ENCODE data around the gene CLEC10A.

GRCh38 chr17:7046127-7046724 is 33.8 kb downstream of the CLEC10A start:
- TF ChIP-seq, protein P1, sequence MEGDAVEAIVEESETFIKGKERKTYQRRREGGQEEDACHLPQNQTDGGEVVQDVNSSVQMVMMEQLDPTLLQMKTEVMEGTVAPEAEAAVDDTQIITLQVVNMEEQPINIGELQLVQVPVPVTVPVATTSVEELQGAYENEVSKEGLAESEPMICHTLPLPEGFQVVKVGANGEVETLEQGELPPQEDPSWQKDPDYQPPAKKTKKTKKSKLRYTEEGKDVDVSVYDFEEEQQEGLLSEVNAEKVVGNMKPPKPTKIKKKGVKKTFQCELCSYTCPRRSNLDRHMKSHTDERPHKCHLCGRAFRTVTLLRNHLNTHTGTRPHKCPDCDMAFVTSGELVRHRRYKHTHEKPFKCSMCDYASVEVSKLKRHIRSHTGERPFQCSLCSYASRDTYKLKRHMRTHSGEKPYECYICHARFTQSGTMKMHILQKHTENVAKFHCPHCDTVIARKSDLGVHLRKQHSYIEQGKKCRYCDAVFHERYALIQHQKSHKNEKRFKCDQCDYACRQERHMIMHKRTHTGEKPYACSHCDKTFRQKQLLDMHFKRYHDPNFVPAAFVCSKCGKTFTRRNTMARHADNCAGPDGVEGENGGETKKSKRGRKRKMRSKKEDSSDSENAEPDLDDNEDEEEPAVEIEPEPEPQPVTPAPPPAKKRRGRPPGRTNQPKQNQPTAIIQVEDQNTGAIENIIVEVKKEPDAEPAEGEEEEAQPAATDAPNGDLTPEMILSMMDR (conservative IDR thresholded peaks at IDR 0.05): peak; percentile 27; the same call in 1 of the 2 replicates
- no peak for TF ChIP-seq EZH2 (IDR thresholded peaks at IDR 0.05; ENCODE audit: low read depth)
